DOHH2 (cell line): ENCODE data around the gene ABCB6.

Experiments
- EZH2phosphoT487 ChIP-seq: fragments of 200-600 bp; sonication (generic); IDR thresholded peaks from 2 replicates; pipeline ENCODE4 v1.6.1; 2017; ENCODE audit warnings: borderline replicate concordance, mild to moderate bottlenecking, antibody characterized with exemption, low read length, moderate library complexity, mixed read lengths
- TF ChIP-seq, protein P1 (sequence below): fragments of 200-600 bp; sonication (generic); IDR thresholded peaks from one replicate; pipeline ENCODE4 v1.5.1; 2014; ENCODE audit warnings: antibody characterized with exemption, mild to moderate bottlenecking, low read depth, low read length; ENCODE audit not compliant: poor library complexity, severe bottlenecking

GRCh38 chr2:219199470-219200211, 19.1 kb downstream of the ABCB6 start:
- TF ChIP-seq, protein P1, sequence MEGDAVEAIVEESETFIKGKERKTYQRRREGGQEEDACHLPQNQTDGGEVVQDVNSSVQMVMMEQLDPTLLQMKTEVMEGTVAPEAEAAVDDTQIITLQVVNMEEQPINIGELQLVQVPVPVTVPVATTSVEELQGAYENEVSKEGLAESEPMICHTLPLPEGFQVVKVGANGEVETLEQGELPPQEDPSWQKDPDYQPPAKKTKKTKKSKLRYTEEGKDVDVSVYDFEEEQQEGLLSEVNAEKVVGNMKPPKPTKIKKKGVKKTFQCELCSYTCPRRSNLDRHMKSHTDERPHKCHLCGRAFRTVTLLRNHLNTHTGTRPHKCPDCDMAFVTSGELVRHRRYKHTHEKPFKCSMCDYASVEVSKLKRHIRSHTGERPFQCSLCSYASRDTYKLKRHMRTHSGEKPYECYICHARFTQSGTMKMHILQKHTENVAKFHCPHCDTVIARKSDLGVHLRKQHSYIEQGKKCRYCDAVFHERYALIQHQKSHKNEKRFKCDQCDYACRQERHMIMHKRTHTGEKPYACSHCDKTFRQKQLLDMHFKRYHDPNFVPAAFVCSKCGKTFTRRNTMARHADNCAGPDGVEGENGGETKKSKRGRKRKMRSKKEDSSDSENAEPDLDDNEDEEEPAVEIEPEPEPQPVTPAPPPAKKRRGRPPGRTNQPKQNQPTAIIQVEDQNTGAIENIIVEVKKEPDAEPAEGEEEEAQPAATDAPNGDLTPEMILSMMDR = no peak
- TF ChIP-seq EZH2phosphoT487 = no peak
